ENCODE results near the gene PGA5.

Gene PGA5

GRCh38 chr11:61256710-61257482, 15.9 kb downstream of the PGA5 start:
- H3K27me3 ChIP-seq (ENCODE audit: control insufficient read depth, insufficient read depth, low read length) = no peaks in the 10 kb centered on the region
- H3K4me3 ChIP-seq (ENCODE audit: low read depth, low read length) = no peak overlapping the region
- H3K9ac ChIP-seq (ENCODE audit: low read depth, low read length) = no peak overlapping the region
- no peaks in the 10 kb centered on the region for H3K9me3 ChIP-seq (ENCODE audit: control insufficient read depth, insufficient read depth, low read length)
- H3K36me3 ChIP-seq (ENCODE audit: control insufficient read depth, insufficient read depth, low read length) = peaks cover 6% of the 10 kb centered on the region
- no peaks in the 10 kb centered on the region for H3K4me1 ChIP-seq (ENCODE audit: control insufficient read depth, insufficient read depth, low read length)

GRCh38 chr11:61258546-61258945, 17.6 kb downstream of the PGA5 start:
- Histone ChIP-seq H3K4me3 (ENCODE audit: low read depth, low read length) (no peak overlapping the region), H3K36me3 (ENCODE audit: control insufficient read depth, insufficient read depth, low read length) (peaks cover 6% of the 10 kb centered on the region), H3K27me3 (ENCODE audit: control insufficient read depth, insufficient read depth, low read length) (no peaks in the 10 kb centered on the region), H3K9ac (ENCODE audit: low read depth, low read length) (no peak overlapping the region), H3K4me1 (ENCODE audit: control insufficient read depth, insufficient read depth, low read length) (no peaks in the 10 kb centered on the region), H3K9me3 (ENCODE audit: control insufficient read depth, insufficient read depth, low read length) (no peaks in the 10 kb centered on the region)

- H3K4me1 ChIP-seq (ENCODE audit: control insufficient read depth, insufficient read depth, low read length) = no peaks in the 10 kb centered on the region
- H3K36me3 ChIP-seq (ENCODE audit: control insufficient read depth, insufficient read depth, low read length) = peaks cover 6% of the 10 kb centered on the region
- no peaks in the 10 kb centered on the region for H3K27me3 ChIP-seq (ENCODE audit: control insufficient read depth, insufficient read depth, low read length)
- no peak overlapping the region for H3K4me3 ChIP-seq (ENCODE audit: low read depth, low read length)
- no peak overlapping the region for H3K9ac ChIP-seq (ENCODE audit: low read depth, low read length)
- H3K9me3 ChIP-seq (ENCODE audit: control insufficient read depth, insufficient read depth, low read length) = no peaks in the 10 kb centered on the region
Measured at GRCh38 chr11:61259363-61259762, 18.4 kb downstream of the PGA5 start.

- peaks cover 3% of the 10 kb centered on the region for H3K36me3 ChIP-seq (ENCODE audit: control insufficient read depth, insufficient read depth, low read length)
- H3K9ac ChIP-seq (ENCODE audit: low read depth, low read length) = no peak overlapping the region
- H3K27me3 ChIP-seq (ENCODE audit: control insufficient read depth, insufficient read depth, low read length) = no peaks in the 10 kb centered on the region
- no peaks in the 10 kb centered on the region for H3K9me3 ChIP-seq (ENCODE audit: control insufficient read depth, insufficient read depth, low read length)
- H3K4me1 ChIP-seq (ENCODE audit: control insufficient read depth, insufficient read depth, low read length) = no peaks in the 10 kb centered on the region
- H3K4me3 ChIP-seq (ENCODE audit: low read depth, low read length) = no peak overlapping the region
Measured at GRCh38 chr11:61264371-61264770, 23.4 kb downstream of the PGA5 start.

GRCh38 chr11:61264795-61265194, 23.8 kb downstream of the PGA5 start:
- Histone ChIP-seq H3K9ac (ENCODE audit: low read depth, low read length) (no peak overlapping the region), H3K27me3 (ENCODE audit: control insufficient read depth, insufficient read depth, low read length) (no peaks in the 10 kb centered on the region), H3K4me3 (ENCODE audit: low read depth, low read length) (no peak overlapping the region), H3K9me3 (ENCODE audit: control insufficient read depth, insufficient read depth, low read length) (no peaks in the 10 kb centered on the region), H3K4me1 (ENCODE audit: control insufficient read depth, insufficient read depth, low read length) (no peaks in the 10 kb centered on the region), H3K36me3 (ENCODE audit: control insufficient read depth, insufficient read depth, low read length) (peaks cover 3% of the 10 kb centered on the region)

- H3K27me3 ChIP-seq (ENCODE audit: control insufficient read depth, insufficient read depth, low read length) = no peaks in the 10 kb centered on the region
- no peaks in the 10 kb centered on the region for H3K9me3 ChIP-seq (ENCODE audit: control insufficient read depth, insufficient read depth, low read length)
- H3K9ac ChIP-seq (ENCODE audit: low read depth, low read length) = no peak overlapping the region
Measured at GRCh38 chr11:61265357-61265756, 24.4 kb downstream of the PGA5 start.

GRCh38 chr11:61266602-61267001, 25.6 kb downstream of the PGA5 start:
- Histone ChIP-seq H3K9me3 (ENCODE audit: control insufficient read depth, insufficient read depth, low read length) (no peaks in the 10 kb centered on the region), H3K9ac (ENCODE audit: low read depth, low read length) (no peak overlapping the region), H3K36me3 (ENCODE audit: control insufficient read depth, insufficient read depth, low read length) (peaks cover 3% of the 10 kb centered on the region), H3K27me3 (ENCODE audit: control insufficient read depth, insufficient read depth, low read length) (no peaks in the 10 kb centered on the region), H3K4me3 (ENCODE audit: low read depth, low read length) (no peak overlapping the region), H3K4me1 (ENCODE audit: control insufficient read depth, insufficient read depth, low read length) (no peaks in the 10 kb centered on the region)

More at GRCh38 chr11:61265357-61265756, 24.4 kb downstream of the PGA5 start:
- H3K36me3 ChIP-seq (ENCODE audit: control insufficient read depth, insufficient read depth, low read length) = peaks cover 3% of the 10 kb centered on the region
- no peaks in the 10 kb centered on the region for H3K4me1 ChIP-seq (ENCODE audit: control insufficient read depth, insufficient read depth, low read length)
- H3K4me3 ChIP-seq (ENCODE audit: low read depth, low read length) = no peak overlapping the region

GRCh38 chr11:61267437-61267841, 26.5 kb downstream of the PGA5 start:
- H3K9ac ChIP-seq (ENCODE audit: low read depth, low read length) = no peak overlapping the region

GRCh38 chr11:61268588-61269250, 27.7 kb downstream of the PGA5 start:
- Histone ChIP-seq H3K36me3 (ENCODE audit: control insufficient read depth, insufficient read depth, low read length) (peaks cover 3% of the 10 kb centered on the region), H3K4me3 (ENCODE audit: low read depth, low read length) (no peak overlapping the region), H3K4me1 (ENCODE audit: control insufficient read depth, insufficient read depth, low read length) (no peaks in the 10 kb centered on the region), H3K9ac (ENCODE audit: low read depth, low read length) (no peak overlapping the region), H3K27me3 (ENCODE audit: control insufficient read depth, insufficient read depth, low read length) (no peaks in the 10 kb centered on the region), H3K9me3 (ENCODE audit: control insufficient read depth, insufficient read depth, low read length) (no peaks in the 10 kb centered on the region)

More at GRCh38 chr11:61267437-61267841, 26.5 kb downstream of the PGA5 start:
- H3K36me3 ChIP-seq (ENCODE audit: control insufficient read depth, insufficient read depth, low read length) = peaks cover 3% of the 10 kb centered on the region
- no peak overlapping the region for H3K4me3 ChIP-seq (ENCODE audit: low read depth, low read length)
- no peaks in the 10 kb centered on the region for H3K27me3 ChIP-seq (ENCODE audit: control insufficient read depth, insufficient read depth, low read length)
- no peaks in the 10 kb centered on the region for H3K9me3 ChIP-seq (ENCODE audit: control insufficient read depth, insufficient read depth, low read length)
- H3K4me1 ChIP-seq (ENCODE audit: control insufficient read depth, insufficient read depth, low read length) = no peaks in the 10 kb centered on the region

- no peak overlapping the region for H3K4me3 ChIP-seq (ENCODE audit: low read depth, low read length)
- no peaks in the 10 kb centered on the region for H3K27me3 ChIP-seq (ENCODE audit: control insufficient read depth, insufficient read depth, low read length)
- H3K9ac ChIP-seq (ENCODE audit: low read depth, low read length) = no peak overlapping the region
- H3K4me1 ChIP-seq (ENCODE audit: control insufficient read depth, insufficient read depth, low read length) = no peaks in the 10 kb centered on the region
- no peaks in the 10 kb centered on the region for H3K9me3 ChIP-seq (ENCODE audit: control insufficient read depth, insufficient read depth, low read length)
- H3K36me3 ChIP-seq (ENCODE audit: control insufficient read depth, insufficient read depth, low read length) = peaks cover 3% of the 10 kb centered on the region
Measured at GRCh38 chr11:61270354-61271076, 29.5 kb downstream of the PGA5 start.

GRCh38 chr11:61272731-61273130, 31.8 kb downstream of the PGA5 start:
- Histone ChIP-seq H3K9me3 (ENCODE audit: control insufficient read depth, insufficient read depth, low read length) (no peaks in the 10 kb centered on the region), H3K4me1 (ENCODE audit: control insufficient read depth, insufficient read depth, low read length) (no peaks in the 10 kb centered on the region), H3K27me3 (ENCODE audit: control insufficient read depth, insufficient read depth, low read length) (no peaks in the 10 kb centered on the region), H3K36me3 (ENCODE audit: control insufficient read depth, insufficient read depth, low read length) (peaks cover 3% of the 10 kb centered on the region), H3K4me3 (ENCODE audit: low read depth, low read length) (no peak overlapping the region), H3K9ac (ENCODE audit: low read depth, low read length) (no peak overlapping the region)

All from iPS-15b (cell line).